ENCODE data around the gene PSPC1.

DNA sequence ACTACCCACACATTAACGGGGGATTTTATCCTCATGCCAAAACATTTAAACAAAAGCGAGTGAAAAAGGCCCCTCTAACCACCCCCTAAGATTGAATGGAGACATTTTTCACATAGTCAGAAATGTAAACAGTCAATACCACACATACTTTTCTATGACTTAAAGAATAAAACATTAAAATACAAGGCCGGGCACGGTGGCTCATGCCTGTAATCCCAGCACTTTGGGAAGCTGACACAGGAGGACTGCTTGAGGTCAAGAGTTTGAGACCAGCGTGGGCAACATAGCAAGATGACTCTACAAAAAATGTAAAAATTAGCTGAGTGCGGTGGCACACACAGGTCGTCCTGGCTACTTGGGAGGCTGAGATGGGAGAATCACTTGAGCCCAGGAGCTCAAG lies 102.0 kb downstream of the PSPC1 start:
- TF ChIP-seq, protein P1, sequence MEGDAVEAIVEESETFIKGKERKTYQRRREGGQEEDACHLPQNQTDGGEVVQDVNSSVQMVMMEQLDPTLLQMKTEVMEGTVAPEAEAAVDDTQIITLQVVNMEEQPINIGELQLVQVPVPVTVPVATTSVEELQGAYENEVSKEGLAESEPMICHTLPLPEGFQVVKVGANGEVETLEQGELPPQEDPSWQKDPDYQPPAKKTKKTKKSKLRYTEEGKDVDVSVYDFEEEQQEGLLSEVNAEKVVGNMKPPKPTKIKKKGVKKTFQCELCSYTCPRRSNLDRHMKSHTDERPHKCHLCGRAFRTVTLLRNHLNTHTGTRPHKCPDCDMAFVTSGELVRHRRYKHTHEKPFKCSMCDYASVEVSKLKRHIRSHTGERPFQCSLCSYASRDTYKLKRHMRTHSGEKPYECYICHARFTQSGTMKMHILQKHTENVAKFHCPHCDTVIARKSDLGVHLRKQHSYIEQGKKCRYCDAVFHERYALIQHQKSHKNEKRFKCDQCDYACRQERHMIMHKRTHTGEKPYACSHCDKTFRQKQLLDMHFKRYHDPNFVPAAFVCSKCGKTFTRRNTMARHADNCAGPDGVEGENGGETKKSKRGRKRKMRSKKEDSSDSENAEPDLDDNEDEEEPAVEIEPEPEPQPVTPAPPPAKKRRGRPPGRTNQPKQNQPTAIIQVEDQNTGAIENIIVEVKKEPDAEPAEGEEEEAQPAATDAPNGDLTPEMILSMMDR (IDR thresholded peaks at IDR 0.05), result no peak
- TF ChIP-seq POLR2AphosphoS5 (IDR thresholded peaks at IDR 0.05) (no peak), POLR2A (IDR thresholded peaks at IDR 0.05) (no peak)

Measured in prostate gland (tissue), 2 donors.